ENCODE results near the gene CCDC71. TPM values are rescaled to one million over a fixed set of nuclear protein-coding genes. Genes with fewer than 3 reads are reported as not detected.

Gene CCDC71
- total RNA-seq: 12.9 TPM
- 1 to 10 TPM in 2 of 4 donors, under 1 TPM in 2; 0.76 to 2.2 (median 1.3) TPM for polyA plus RNA-seq

DNA sequence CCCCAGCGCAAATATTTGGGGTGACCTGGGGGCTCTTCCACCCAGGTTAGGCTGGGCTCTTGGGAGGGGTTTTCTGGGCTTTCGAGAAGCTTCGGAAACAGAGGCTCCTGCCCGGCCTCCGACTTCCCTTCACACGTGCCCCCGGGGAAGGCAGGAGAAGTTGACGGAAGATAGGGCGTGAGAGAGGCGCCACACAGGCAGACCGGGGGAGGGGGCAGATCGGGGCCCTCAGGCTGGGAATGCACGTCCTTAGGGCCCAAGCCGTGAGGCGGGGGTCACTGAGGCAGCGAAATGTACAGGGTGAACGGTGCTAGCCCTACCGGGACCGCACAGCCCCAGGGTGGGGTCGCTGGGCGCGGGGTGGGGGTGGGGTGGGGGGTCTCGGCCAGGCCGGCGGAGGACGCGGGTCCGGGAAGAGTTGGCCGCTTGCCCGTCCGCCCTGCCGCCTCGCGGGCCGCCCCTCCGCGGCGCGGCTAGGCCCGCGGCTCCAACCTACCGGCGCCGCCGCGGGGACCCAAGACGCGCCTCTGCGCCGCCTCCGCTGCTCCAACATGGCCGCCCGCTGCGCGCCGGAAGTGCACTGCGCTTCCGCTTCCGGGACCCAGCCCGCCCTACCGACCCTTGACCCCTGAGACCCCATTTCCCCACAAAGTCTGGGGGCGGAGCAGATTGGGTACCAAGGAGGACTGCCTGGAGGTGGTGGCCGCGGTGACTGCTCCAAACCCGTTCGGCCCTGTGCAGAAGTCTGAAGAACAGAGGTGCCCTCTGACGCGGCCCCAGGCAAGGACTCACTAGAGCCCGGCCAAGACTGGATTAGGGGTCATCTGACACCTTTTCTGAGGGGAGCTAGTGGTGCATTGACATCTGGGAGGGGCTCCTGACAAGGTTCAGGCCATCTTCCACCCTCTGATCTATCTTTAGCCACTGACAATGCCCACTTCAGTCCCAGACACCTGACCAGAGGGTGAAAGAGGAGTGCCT lies at the start of gene CCDC71:
TSS of gene CCDC71 (minus strand) at position 561 of the 981 bp plus-strand sequence. CDS start 2,123 bp downstream, outside the sequence.
- H3K4me1 Mint-ChIP-seq: peaks cover 7 to 39% (median 23%) of the 10 kb centered on the region in 4 donors
- Histone ChIP-seq H3K4me3 (ENCODE audit: low read depth, low read length) (peak within 1 kb of the TSS; percentile 77), H3K9me3 (ENCODE audit: control insufficient read depth in 2 of 2, low read length in 2 of 2) (peaks cover 0 to 4% of the 10 kb centered on the region in 2 experiments), H3K36me3 (ENCODE audit: control insufficient read depth, insufficient read depth, low read length) (peaks cover 14% of the 10 kb centered on the region), H3K27ac (ENCODE audit: insufficient read depth, low read length, poor library complexity, severe bottlenecking) (peak within 1 kb of the TSS; percentile 64), H3K27me3 (ENCODE audit: control insufficient read depth, insufficient read depth, low read length) (no peaks in the 10 kb centered on the region), H3K4me1 (ENCODE audit: control insufficient read depth, insufficient read depth, low read length, poor library complexity, severe bottlenecking) (peaks cover 30% of the 10 kb centered on the region)
- peaks cover 16% of the 10 kb centered on the region for H3K27me3 Mint-ChIP-seq
- H3K27ac Mint-ChIP-seq: peak within 1 kb of the TSS; percentile 92 to 93 (median 92)
- H3K36me3 Mint-ChIP-seq: peaks cover 11% of the 10 kb centered on the region
- ATAC-seq (ENCODE audit: low read depth in 2 of 2) (peak; percentile 80 to 82), DNase-seq (peak; percentile 54 to 86 (median 75))
- H3K9me3 Mint-ChIP-seq: peaks cover 0 to 5% (median 0%) of the 10 kb centered on the region in 7 donors
- peak within 1 kb of the TSS; percentile 90 to 98 (median 92) for H3K4me3 Mint-ChIP-seq

DNA sequence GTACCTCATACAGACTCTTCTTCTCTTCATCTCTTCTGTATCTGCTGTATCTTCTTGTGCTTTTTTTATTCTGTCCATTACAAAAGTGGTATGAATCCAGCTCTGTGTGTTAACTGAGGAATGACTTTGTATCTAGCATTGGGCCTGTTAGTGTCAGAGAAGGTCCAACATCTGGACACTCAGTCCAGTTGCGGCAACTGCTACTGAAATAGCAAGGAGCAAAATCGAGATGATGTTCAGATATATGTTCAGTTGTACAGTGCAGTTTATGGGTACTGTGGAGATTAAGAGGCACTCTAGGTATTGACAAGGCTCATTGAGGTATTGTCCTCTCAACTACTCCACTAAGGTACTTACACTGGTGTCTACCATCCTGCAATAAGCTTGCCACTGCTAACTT lies 47.9 kb upstream of the CCDC71 start:
- H3K4me3 ChIP-seq (ENCODE audit: low read depth, low read length): no peak overlapping the region
- H3K27me3 Mint-ChIP-seq: no peaks in the 10 kb centered on the region
- H3K36me3 ChIP-seq (ENCODE audit: control insufficient read depth, insufficient read depth, low read length): no peaks in the 10 kb centered on the region
- H3K4me3 Mint-ChIP-seq: no peak overlapping the region
- DNase-seq (no peak), ATAC-seq (ENCODE audit: low read depth in 2 of 2) (no peak)
- H3K4me1 ChIP-seq (ENCODE audit: control insufficient read depth, insufficient read depth, low read length, poor library complexity, severe bottlenecking): no peaks in the 10 kb centered on the region
- peaks cover 0 to 7% (median 0%) of the 10 kb centered on the region in 4 donors for H3K4me1 Mint-ChIP-seq
- H3K9me3 ChIP-seq (ENCODE audit: control insufficient read depth in 2 of 2, low read length in 2 of 2): no peaks in the 10 kb centered on the region
- H3K36me3 Mint-ChIP-seq: no peaks in the 10 kb centered on the region
- H3K27ac ChIP-seq (ENCODE audit: insufficient read depth, low read length, poor library complexity, severe bottlenecking): no peak overlapping the region
- H3K27ac Mint-ChIP-seq: no peak overlapping the region
- no peaks in the 10 kb centered on the region for H3K27me3 ChIP-seq (ENCODE audit: control insufficient read depth, insufficient read depth, low read length)
- peaks cover 0 to 1% (median 0%) of the 10 kb centered on the region in 7 donors for H3K9me3 Mint-ChIP-seq

DNA sequence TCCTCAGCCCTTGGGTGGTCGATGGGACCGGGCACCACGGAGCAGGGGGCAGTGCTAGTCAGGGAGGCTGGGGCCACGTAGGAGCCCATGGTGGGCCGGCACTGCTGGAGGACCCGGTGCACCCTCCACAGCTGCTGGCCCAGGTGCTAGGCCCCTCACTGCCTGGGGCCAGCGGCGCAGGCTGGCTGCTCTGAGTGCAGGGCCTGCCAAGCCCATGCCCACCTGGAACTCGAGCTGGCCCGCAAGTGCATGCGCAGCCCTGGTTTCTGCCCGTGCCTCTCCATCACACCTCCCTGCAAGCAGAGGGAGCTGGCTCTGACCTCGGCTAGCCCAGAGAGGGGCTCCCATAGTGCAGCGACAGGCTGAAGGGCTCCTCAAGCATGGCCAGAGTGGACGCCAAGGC lies 47.4 kb upstream of the CCDC71 start:
- no peaks in the 10 kb centered on the region for H3K27me3 Mint-ChIP-seq
- no peak overlapping the region for H3K4me3 Mint-ChIP-seq

DNA sequence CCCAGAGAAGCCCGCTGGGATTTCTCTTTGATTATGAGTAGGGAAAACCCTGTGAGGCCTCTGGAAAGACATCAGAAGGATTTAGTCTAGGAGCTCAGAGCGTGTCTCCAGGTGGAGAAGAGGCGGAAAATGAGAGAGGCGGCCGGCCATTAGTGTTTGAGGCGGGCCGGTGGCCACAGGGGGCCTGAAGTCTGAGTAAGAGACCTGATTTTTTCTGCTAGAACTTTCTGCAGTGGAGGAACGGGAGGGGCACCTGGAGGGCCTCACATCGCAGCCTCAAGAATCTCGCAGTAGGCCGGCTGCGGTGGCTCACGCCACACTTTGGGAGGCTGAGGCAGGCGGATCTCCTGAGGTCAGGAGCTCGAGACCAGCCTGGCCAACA lies 33.8 kb upstream of the CCDC71 start:
- ATAC-seq (ENCODE audit: low read depth in 2 of 2) (no peak), DNase-seq (no peak)
- no peaks in the 10 kb centered on the region for H3K36me3 ChIP-seq (ENCODE audit: control insufficient read depth, insufficient read depth, low read length)
- H3K36me3 Mint-ChIP-seq: no peaks in the 10 kb centered on the region
- H3K27ac Mint-ChIP-seq: no peak overlapping the region
- peaks cover 11% of the 10 kb centered on the region for H3K27me3 Mint-ChIP-seq
- H3K4me3 ChIP-seq (ENCODE audit: low read depth, low read length): no peak overlapping the region
- H3K27ac ChIP-seq (ENCODE audit: insufficient read depth, low read length, poor library complexity, severe bottlenecking): no peak overlapping the region
- peaks cover 0 to 3% (median 0%) of the 10 kb centered on the region in 7 donors for H3K9me3 Mint-ChIP-seq
- H3K4me3 Mint-ChIP-seq: no peak overlapping the region
- H3K27me3 ChIP-seq (ENCODE audit: control insufficient read depth, insufficient read depth, low read length): no peaks in the 10 kb centered on the region
- H3K9me3 ChIP-seq (ENCODE audit: control insufficient read depth in 2 of 2, low read length in 2 of 2): no peaks in the 10 kb centered on the region
- H3K4me1 Mint-ChIP-seq: no peaks in the 10 kb centered on the region
- no peaks in the 10 kb centered on the region for H3K4me1 ChIP-seq (ENCODE audit: control insufficient read depth, insufficient read depth, low read length, poor library complexity, severe bottlenecking)

More for the DNA sequence above, 47.4 kb upstream of the CCDC71 start:
- no peaks in the 10 kb centered on the region for H3K36me3 Mint-ChIP-seq
- H3K36me3 ChIP-seq (ENCODE audit: control insufficient read depth, insufficient read depth, low read length): no peaks in the 10 kb centered on the region
- no peak overlapping the region for H3K27ac ChIP-seq (ENCODE audit: insufficient read depth, low read length, poor library complexity, severe bottlenecking)
- H3K4me1 Mint-ChIP-seq: peaks cover 0 to 7% (median 0%) of the 10 kb centered on the region in 4 donors
- H3K4me1 ChIP-seq (ENCODE audit: control insufficient read depth, insufficient read depth, low read length, poor library complexity, severe bottlenecking): no peaks in the 10 kb centered on the region
- H3K27ac Mint-ChIP-seq: no peak overlapping the region
- ATAC-seq (ENCODE audit: low read depth in 2 of 2): no peak
- peaks cover 0 to 1% (median 0%) of the 10 kb centered on the region in 7 donors for H3K9me3 Mint-ChIP-seq
- H3K27me3 ChIP-seq (ENCODE audit: control insufficient read depth, insufficient read depth, low read length): no peaks in the 10 kb centered on the region
- H3K4me3 ChIP-seq (ENCODE audit: low read depth, low read length): no peak overlapping the region
- DNase-seq: no peak
- H3K9me3 ChIP-seq (ENCODE audit: control insufficient read depth in 2 of 2, low read length in 2 of 2): no peaks in the 10 kb centered on the region

DNA sequence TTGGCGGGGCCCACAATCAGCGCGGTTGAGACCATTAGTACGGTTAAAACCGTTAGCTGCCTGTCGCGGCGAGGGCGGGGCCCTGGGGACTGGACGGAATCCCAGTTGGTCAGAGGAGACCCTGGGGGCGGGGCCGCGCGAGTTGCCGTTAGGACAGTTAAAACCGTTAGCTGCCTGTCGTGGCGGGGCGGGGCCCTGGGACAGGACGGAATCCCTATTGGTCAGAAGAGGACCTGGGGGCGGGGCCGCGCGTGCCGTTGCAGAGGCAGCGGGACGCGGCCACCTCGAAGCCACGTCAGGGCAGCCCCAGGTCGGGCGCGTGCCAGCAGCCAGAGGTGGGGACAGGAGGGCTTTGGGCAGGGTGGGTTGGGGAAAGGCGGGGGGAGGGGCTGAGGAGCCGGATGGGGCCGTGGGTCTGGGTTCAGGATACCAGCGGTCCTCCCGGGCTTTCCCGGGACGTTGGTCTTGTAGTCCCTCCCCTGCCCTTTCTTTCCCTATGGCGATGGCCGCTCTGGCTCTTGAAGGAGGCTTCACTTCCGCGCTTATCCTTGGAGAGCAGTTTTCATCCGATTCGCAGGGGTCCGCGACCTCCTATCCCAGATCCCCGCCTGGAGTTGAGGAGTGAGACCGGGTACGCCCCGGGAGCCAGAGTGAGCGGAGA lies 33.2 kb upstream of the CCDC71 start:
- H3K27me3 Mint-ChIP-seq: peaks cover 8% of the 10 kb centered on the region
- H3K36me3 Mint-ChIP-seq: no peaks in the 10 kb centered on the region
- Histone ChIP-seq H3K4me3 (ENCODE audit: low read depth, low read length) (no peak overlapping the region), H3K9me3 (ENCODE audit: control insufficient read depth in 2 of 2, low read length in 2 of 2) (no peaks in the 10 kb centered on the region), H3K36me3 (ENCODE audit: control insufficient read depth, insufficient read depth, low read length) (no peaks in the 10 kb centered on the region), H3K27ac (ENCODE audit: insufficient read depth, low read length, poor library complexity, severe bottlenecking) (no peak overlapping the region), H3K27me3 (ENCODE audit: control insufficient read depth, insufficient read depth, low read length) (no peaks in the 10 kb centered on the region), H3K4me1 (ENCODE audit: control insufficient read depth, insufficient read depth, low read length, poor library complexity, severe bottlenecking) (no peaks in the 10 kb centered on the region)
- ATAC-seq (ENCODE audit: low read depth in 2 of 2): no peak
- no peak for DNase-seq
- H3K9me3 Mint-ChIP-seq: peaks cover 0 to 3% (median 0%) of the 10 kb centered on the region in 7 donors
- no peak overlapping the region for H3K4me3 Mint-ChIP-seq
- H3K27ac Mint-ChIP-seq: no peak overlapping the region
- H3K4me1 Mint-ChIP-seq: no peaks in the 10 kb centered on the region

DNA sequence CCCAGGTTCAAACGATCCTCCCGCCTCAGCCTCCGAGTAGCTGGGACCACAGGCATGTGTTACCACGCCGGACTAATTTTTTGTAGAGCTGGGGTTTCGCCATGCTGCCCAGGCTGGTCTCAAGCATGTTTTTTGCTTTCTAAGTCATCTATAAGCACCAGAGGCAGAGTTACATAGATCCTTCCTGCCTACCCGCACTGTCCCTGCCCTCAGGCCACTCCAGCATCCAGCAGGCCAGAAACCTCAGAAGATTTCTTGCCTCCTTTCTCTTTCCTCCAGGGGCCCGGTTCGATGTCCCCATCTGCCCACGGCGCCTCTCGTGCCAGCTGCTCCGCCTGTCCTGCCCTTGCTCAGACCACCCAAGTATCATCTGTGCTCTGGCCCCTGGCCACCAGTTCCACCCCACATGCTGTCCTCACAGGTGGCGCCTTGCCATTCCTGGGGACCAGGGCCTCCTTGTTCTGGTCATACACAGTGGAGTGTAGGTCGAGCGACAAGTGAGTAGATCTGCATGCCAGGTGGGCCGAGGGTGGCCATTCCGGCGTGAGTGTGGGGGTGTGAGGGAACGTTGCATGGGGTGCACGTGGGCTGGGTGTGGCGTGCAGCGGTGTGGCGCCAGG lies 32.6 kb upstream of the CCDC71 start:
- Histone ChIP-seq H3K4me1 (ENCODE audit: control insufficient read depth, insufficient read depth, low read length, poor library complexity, severe bottlenecking) (no peaks in the 10 kb centered on the region), H3K4me3 (ENCODE audit: low read depth, low read length) (no peak overlapping the region), H3K27ac (ENCODE audit: insufficient read depth, low read length, poor library complexity, severe bottlenecking) (no peak overlapping the region), H3K36me3 (ENCODE audit: control insufficient read depth, insufficient read depth, low read length) (no peaks in the 10 kb centered on the region), H3K27me3 (ENCODE audit: control insufficient read depth, insufficient read depth, low read length) (no peaks in the 10 kb centered on the region), H3K9me3 (ENCODE audit: control insufficient read depth in 2 of 2, low read length in 2 of 2) (no peaks in the 10 kb centered on the region)
- no peak overlapping the region for H3K27ac Mint-ChIP-seq
- ATAC-seq (ENCODE audit: low read depth in 2 of 2): no peak
- H3K27me3 Mint-ChIP-seq: peaks cover 6% of the 10 kb centered on the region
- no peak overlapping the region for H3K4me3 Mint-ChIP-seq
- H3K36me3 Mint-ChIP-seq: no peaks in the 10 kb centered on the region
- H3K4me1 Mint-ChIP-seq: no peaks in the 10 kb centered on the region
- H3K9me3 Mint-ChIP-seq: peaks cover 0 to 3% (median 0%) of the 10 kb centered on the region in 7 donors
- DNase-seq: no peak

DNA sequence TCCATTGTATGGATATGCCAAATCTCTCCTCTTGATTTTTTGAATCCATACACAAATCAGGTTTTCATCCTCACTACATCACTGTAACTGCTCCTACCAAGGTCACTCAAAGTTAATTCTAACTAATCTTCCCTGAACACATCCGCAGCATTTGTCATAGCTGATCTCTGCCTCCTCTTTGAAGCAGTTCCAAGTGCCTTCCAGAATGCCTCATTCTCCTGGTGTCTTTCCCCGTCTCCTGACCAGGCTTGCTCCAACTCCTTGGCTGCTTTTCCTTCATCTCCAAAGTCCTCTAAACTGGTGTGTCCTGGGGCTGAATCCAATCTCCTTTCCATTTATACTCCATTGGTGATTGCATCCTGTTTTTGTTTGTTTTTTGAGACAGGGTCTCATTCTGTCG lies 32.0 kb upstream of the CCDC71 start:
- Mint-ChIP-seq H3K4me1 (no peaks in the 10 kb centered on the region), H3K27me3 (peaks cover 2% of the 10 kb centered on the region), H3K9me3 (peaks cover 0 to 1% (median 0%) of the 10 kb centered on the region in 7 donors), H3K27ac (no peak overlapping the region), H3K4me3 (no peak overlapping the region), H3K36me3 (no peaks in the 10 kb centered on the region)
- Histone ChIP-seq H3K9me3 (ENCODE audit: control insufficient read depth in 2 of 2, low read length in 2 of 2) (no peaks in the 10 kb centered on the region), H3K36me3 (ENCODE audit: control insufficient read depth, insufficient read depth, low read length) (no peaks in the 10 kb centered on the region), H3K4me3 (ENCODE audit: low read depth, low read length) (no peak overlapping the region), H3K27ac (ENCODE audit: insufficient read depth, low read length, poor library complexity, severe bottlenecking) (no peak overlapping the region), H3K27me3 (ENCODE audit: control insufficient read depth, insufficient read depth, low read length) (no peaks in the 10 kb centered on the region), H3K4me1 (ENCODE audit: control insufficient read depth, insufficient read depth, low read length, poor library complexity, severe bottlenecking) (no peaks in the 10 kb centered on the region)
- DNase-seq: no peak
- no peak for ATAC-seq (ENCODE audit: low read depth in 2 of 2)
